ES-I3 (cell line): Measurements from ENCODE around the gene TMEM38B.

ENCODE experiments used
- H3K36me3 ChIP-seq: 2 replicates; pipeline ENCODE4 v1.6.1; 2013; ENCODE audit warnings: mild to moderate bottlenecking, low read length, control low read depth, moderate library complexity; ENCODE audit not compliant: insufficient read depth
- H3K4me1 ChIP-seq: 2 replicates; pipeline ENCODE4 v1.6.1; 2013; ENCODE audit warnings: mild to moderate bottlenecking, control low read depth, low read length; ENCODE audit not compliant: insufficient read depth
- H3K9ac ChIP-seq: 2 replicates; pipeline ENCODE4 v1.6.1; 2013; ENCODE audit warnings: low read depth, mild to moderate bottlenecking, low read length, moderate library complexity
- H3K9me3 ChIP-seq: 2 replicates; pipeline ENCODE4 v1.6.1; 2013; ENCODE audit warnings: mild to moderate bottlenecking, low read length, moderate library complexity; ENCODE audit not compliant: control insufficient read depth, insufficient read depth

The TMEM38B gene, protein sequence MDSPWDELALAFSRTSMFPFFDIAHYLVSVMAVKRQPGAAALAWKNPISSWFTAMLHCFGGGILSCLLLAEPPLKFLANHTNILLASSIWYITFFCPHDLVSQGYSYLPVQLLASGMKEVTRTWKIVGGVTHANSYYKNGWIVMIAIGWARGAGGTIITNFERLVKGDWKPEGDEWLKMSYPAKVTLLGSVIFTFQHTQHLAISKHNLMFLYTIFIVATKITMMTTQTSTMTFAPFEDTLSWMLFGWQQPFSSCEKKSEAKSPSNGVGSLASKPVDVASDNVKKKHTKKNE

DNA sequence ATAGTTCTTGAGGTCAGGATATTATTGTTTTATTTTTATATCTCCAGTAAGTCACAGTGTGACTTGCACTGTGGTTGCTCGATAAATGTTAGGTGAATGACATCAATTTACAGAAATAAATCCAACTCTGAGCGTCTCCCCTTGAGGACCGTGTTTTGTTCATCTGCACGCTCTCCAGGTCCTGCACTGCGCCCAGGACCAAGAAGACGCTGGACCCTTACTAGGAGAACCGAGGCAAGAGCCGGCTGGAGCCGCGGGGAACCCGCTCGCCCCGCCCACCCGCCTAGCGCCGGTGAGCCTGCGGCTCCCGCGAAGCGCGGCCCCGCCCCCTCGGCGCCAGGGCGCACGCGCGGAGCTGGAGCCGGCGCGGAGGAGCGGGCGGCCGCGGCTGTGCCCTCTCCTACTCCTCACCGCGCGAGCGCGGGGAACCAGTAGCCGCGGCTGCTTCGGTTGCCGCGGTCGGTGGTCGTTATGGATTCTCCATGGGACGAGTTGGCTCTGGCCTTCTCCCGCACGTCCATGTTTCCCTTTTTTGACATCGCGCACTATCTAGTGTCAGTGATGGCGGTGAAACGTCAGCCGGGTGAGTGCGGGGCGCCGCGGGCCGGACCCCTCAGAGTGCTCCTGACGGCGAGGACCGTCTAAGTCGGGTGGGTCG lies at the start of gene TMEM38B:
Gene TMEM38B, plus strand, starts transcription at position 352 of the 658 bp plus-strand sequence. Its CDS starts 120 bp downstream, at position 472.
- no peaks in the 10 kb centered on the region for H3K9me3 ChIP-seq
- H3K36me3 ChIP-seq: no peaks in the 10 kb centered on the region
- H3K9ac ChIP-seq: peak within 1 kb of the TSS; percentile 86

DNA sequence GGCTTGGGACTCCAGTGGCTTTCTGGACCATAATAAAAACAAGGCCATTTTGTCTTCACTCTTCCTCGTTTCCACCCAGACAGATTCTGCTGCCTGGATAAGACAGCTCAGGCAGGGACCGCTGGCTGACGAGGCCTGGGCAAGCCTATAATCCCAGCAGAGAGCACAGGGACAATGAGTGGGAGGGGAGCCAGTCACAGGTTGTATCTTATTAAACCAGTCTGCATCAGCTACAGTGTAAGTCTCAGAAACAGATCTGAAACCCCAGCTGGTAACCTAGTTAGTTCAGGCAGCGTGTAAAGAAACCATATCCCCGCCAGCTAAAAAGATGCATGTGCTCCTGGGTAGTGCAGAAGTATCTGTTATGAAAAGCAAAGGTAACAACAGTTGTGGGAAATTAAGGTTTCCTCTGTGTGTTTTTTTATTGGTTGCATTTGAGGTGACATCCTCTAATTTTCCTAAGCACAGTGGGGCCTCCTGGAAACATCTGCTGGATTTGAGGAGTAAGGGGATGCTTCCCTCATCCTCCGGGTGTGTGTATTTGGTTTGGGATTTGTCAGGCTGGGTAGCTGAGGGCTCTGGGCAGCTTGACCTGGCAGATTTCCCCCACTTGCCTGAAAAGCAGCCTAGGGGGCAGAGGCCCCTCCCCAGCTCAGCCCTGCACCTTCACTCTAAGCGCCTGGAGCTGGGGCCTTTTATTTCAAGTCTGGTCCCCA lies 47.3 kb upstream of the TMEM38B start:
- Histone ChIP-seq H3K36me3 (no peaks in the 10 kb centered on the region), H3K9ac (no peak overlapping the region), H3K4me1 (peaks cover 14% of the 10 kb centered on the region; the same call in 1 of the 2 replicates), H3K9me3 (0 out of 2 replicates have a peak, but pooled peaks cover 3% of the 10 kb centered on the region)

More for the DNA sequence above, at the start of gene TMEM38B:
- no peaks in the 10 kb centered on the region for H3K4me1 ChIP-seq

DNA sequence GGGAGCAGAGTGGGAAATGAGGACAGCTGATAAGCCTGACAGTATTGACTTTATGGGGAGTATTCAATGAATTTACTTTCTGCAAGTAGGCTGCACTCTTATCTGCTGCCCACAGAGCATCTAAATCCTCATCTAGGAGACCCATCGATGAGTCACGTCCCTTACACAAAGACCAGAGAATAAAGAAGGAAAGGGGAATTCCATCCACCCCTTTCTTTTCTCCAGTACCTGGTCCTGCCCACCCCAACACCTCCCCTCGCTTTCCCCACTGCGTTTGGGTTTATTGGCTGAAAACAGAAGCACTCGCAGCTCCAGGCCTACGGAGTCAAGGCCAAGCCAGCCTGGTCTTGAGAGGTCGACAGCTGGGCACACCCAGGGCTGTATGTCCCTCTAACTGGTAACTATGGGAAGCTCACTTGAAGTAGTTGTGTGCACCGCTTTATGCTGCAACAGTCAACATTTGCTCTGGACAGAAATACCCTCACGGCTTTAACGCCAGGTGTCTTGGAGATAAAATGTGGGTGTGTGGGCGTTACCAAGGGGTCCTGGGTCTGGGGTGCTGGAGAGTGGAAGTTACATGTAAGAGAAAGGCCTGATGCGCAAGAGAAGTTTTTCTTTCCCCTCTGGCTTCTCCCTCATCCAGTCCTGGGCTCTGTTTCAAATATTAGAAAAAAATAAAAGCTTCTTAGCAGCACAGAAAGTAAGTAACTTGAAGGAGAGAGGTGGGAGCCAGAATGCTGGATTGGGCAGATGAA lies 46.6 kb upstream of the TMEM38B start:
- Histone ChIP-seq H3K4me1 (peaks cover 14% of the 10 kb centered on the region; the same call in 1 of the 2 replicates), H3K9ac (no peak overlapping the region), H3K36me3 (no peaks in the 10 kb centered on the region), H3K9me3 (no peaks in the 10 kb centered on the region)

DNA sequence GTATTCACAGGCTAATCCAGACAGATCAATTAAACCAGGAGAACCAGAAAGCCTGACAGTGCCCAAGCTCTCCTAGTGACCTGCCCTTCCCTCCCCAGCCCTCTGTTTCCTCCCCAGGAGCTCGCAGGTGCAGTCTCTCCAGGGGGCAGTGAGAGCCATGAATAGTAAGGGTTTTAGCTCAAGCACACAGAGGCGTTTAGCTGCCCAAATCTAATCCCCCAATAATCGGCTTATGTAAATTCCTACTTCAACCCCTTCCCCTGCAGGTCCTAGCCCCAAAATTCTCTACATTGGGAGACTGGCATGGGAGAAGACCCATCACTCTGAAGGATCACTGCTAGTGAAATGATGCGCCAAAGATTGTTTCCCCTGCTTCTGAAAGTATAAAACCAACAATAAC lies 42.5 kb upstream of the TMEM38B start:
- Histone ChIP-seq H3K9me3 (no peaks in the 10 kb centered on the region), H3K4me1 (peaks cover 15% of the 10 kb centered on the region; the same call in 1 of the 2 replicates), H3K9ac (no peak overlapping the region), H3K36me3 (no peaks in the 10 kb centered on the region)

DNA sequence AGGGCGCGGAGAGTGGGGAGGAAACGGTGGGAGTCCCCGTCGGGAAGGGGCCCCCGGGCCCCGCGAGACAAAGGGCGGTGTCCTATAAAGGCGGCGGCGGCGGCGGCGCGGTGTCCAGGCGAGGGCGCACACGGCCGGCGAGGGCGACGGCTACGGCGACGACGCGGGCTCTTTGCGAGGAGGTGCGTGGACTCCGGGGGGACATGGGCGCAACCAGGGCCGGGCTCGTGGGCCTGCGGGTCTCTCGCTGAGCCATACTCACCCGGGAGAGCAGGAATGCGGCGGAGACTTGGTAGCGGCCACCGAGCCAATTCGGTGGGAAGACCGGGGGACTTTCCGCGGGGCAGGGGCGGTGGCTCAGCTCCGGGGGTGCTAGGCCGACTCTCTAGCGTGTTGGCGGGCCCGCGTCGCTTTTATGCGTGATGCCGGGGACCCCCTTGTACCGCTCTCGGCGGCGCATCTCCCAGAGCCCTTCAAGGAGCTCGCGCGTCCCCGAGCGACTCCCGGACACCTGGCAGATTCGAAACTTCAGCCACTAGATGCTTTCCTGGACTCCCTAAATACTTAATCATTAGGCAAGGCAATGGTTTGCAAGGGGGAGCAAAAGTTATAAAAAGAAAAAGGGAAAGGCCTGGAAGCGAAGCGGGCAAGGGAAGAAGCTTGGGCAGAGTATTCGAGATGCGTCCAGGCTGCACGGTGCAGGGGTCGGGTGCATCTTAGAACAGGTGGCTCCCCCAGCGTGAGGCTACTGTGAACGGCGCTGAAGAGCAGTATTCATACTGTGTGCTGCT lies 38.0 kb upstream of the TMEM38B start:
- Histone ChIP-seq H3K36me3 (no peaks in the 10 kb centered on the region), H3K9ac (peak overlapping the region; percentile 72), H3K9me3 (no peaks in the 10 kb centered on the region), H3K4me1 (peaks cover 17% of the 10 kb centered on the region; the same call in 1 of the 2 replicates)

DNA sequence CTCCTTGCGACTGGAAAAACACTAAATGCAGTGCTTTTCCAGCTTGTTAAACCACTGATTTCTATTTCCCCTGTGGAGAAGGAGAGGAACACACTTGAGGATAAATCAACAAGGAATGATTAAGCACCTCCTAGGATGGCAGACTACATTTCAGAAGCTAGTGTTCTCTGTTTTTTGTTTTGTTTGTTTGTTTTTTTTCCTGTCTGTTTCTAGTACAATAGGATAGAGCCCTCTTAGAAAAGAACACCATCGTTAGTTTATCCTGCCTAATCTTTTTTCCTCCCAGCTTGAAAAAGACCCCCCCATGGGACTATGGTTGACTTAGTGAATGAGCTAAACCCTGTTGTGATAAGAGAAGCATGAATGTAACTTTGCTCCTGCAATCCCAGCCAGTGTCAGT lies 36.0 kb upstream of the TMEM38B start:
- Histone ChIP-seq H3K9me3 (no peaks in the 10 kb centered on the region), H3K9ac (no peak overlapping the region), H3K36me3 (no peaks in the 10 kb centered on the region), H3K4me1 (peaks cover 12% of the 10 kb centered on the region; the same call in 1 of the 2 replicates)

DNA sequence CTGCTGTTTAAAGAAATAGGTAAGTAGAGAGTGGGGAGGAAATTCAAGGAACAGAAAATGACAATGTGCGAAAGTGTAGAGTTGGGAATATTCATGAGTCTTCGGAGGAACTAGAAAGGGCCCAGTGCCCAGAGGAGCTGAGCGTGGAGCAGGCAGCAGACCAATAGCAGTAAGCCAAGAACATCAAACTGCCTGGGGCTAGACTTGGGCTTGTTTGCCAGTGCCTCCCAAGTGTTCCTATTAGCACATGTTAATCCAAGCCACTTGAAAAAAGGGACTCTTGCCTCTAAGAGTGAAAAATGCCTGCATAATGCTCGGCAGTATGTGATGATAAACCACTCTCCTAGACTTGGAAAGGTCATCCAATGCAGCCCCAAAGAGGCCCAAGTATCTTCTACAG lies 33.3 kb upstream of the TMEM38B start:
- no peaks in the 10 kb centered on the region for H3K9me3 ChIP-seq
- no peak overlapping the region for H3K9ac ChIP-seq
- H3K4me1 ChIP-seq: peaks cover 12% of the 10 kb centered on the region; the same call in 1 of the 2 replicates
- H3K36me3 ChIP-seq: no peaks in the 10 kb centered on the region

DNA sequence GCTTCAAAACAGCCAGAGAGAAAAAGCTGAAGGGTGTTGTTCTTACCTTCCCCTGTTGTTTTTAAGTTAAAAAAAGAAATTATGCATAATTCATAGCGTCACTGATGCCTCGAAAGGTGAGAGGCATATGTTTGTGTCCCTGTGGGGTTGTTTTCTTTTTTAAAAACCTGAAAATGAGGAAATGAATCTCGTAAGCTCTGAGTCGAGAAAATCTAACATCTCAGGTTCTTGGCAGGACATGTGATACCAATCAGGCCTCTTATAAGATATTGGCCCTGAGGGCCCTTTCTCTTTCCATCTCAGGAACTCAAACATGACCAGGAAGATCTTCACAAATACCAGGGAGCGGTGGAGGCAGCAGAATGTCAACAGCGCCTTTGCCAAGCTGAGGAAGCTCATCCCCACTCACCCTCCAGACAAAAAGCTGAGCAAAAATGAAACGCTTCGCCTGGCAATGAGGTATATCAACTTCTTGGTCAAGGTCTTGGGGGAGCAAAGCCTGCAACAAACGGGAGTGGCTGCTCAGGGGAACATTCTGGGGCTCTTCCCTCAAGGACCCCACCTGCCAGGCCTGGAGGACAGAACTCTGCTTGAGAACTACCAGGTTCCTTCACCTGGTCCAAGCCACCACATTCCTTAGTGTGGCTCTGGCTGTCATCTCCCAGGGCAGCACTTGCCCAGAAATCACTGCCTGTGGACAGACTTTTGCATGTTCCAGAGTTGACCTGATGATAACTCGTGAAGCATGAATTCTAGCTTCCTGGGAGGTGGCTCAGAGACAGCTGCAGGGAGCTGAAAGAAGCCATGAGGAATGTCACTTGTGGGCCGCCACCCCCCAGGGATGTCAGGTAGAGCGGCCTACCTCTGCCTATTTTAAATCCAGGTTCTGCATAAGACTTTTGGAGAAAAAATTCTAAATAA lies 31.9 kb upstream of the TMEM38B start, which contains the start of gene TAL2:
Gene TAL2, plus strand, starts transcription at position 274 of the 921 bp plus-strand sequence. Its CDS starts 40 bp downstream, at position 314.
- H3K36me3 ChIP-seq: no peaks in the 10 kb centered on the region
- H3K4me1 ChIP-seq: peaks cover 9% of the 10 kb centered on the region; the same call in 1 of the 2 replicates
- no peaks in the 10 kb centered on the region for H3K9me3 ChIP-seq
- no peak within 1 kb of the TSS for H3K9ac ChIP-seq

DNA sequence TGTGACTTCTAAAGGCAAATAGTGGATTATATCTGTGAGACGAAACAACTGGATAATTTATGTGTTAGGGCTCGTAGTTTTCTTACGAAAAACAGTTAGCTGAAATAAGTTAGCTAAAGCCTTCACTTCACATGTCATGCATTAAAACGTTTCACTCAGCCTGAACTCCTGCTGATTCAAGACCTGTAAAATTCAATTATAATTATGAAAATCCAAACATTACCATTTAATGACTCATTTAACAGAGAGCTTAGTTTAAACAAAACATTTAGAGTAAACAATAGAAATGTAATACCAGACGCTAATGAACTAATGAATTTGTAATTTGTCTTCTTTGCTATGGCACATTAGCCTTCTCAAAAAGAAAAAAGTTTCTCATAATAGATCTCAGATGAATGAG lies 30.4 kb upstream of the TMEM38B start:
- Histone ChIP-seq H3K4me1 (peaks cover 9% of the 10 kb centered on the region; the same call in 1 of the 2 replicates), H3K9ac (no peak overlapping the region)

DNA sequence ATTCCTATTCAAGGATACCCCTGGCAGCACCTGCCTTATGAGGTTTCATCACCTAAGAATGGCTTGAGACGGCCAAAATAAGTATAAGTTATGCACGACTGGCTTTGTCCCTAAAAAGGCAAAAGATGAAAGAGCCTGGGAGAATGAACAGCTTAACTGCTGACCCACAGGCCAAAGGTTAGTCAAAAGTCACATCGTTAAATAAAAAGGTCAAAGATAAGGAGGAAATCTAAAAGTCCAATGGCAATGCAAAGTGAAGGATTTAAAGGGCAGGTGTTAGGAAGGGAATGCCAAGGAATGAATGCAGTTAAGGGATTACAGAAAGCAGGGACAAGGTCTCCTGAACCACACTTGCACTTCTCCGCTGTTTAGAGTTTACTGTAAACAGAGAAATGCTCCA lies 26.5 kb upstream of the TMEM38B start:
- no peaks in the 10 kb centered on the region for H3K4me1 ChIP-seq
- H3K9ac ChIP-seq: no peak overlapping the region
- H3K36me3 ChIP-seq: no peaks in the 10 kb centered on the region
- no peaks in the 10 kb centered on the region for H3K9me3 ChIP-seq

More for the DNA sequence above, 30.4 kb upstream of the TMEM38B start:
- Histone ChIP-seq H3K9me3 (no peaks in the 10 kb centered on the region), H3K36me3 (no peaks in the 10 kb centered on the region)

DNA sequence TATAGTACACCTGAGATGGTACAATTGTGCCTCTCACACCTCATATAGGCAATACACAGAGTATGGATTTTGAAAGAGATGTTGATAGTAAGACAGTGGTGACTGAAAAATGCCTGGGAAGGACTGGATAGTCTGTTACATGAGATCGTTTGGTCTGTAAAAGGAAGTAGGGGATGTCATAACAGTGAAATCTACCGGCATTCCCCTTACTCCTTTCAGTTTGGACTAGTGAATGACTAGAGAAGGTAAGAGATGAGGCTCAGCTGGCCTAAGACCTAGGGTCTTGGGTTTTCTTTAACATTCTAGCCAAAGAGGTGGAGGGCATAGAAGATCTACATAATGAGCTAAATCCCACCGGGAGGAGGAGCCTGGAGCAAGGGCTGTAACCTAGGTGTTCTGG lies 24.0 kb upstream of the TMEM38B start:
- Histone ChIP-seq H3K9me3 (no peaks in the 10 kb centered on the region), H3K4me1 (no peaks in the 10 kb centered on the region), H3K9ac (no peak overlapping the region), H3K36me3 (no peaks in the 10 kb centered on the region)

DNA sequence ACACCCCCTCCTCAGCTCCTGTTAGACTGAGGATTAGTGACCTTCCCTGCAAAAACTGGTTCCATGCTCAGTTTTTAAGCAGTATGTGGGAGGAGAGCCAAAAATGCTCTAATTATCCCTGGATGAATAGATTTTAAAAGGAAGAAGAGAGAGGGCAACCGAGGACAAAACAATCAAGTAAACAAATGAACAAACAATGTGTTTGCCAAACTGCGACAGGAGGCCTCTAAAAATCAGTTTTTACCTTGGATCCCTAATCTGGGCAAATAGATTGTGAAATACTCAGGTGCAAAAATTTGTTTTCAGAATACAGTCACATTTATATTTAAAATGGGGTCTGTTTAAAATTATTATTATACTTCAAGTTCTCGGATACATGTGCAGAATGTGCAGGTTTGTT lies 23.6 kb upstream of the TMEM38B start:
- H3K36me3 ChIP-seq: no peaks in the 10 kb centered on the region
- no peak overlapping the region for H3K9ac ChIP-seq
- no peaks in the 10 kb centered on the region for H3K9me3 ChIP-seq
- no peaks in the 10 kb centered on the region for H3K4me1 ChIP-seq
